IPS DF 6.9 (cell line): ENCODE data around the gene THSD7B.
"Not testable (repeated sequence)": the region's sequence is repeated elsewhere in the genome, so short reads cannot be mapped to it uniquely, and the experiment has no call there.

Experiments
- DNase-seq: peaks from one replicate; pipeline ENCODE4 v3.0.0-alpha.2; 2013; ENCODE audit warnings: low read depth, low spot score
- H3K27ac ChIP-seq: one replicate; pipeline ENCODE4 v1.5.1; 2013; ENCODE audit warnings: low read length, control low read depth
- H3K27me3 ChIP-seq: 2 replicates; pipeline ENCODE4 v1.6.1; 2013; ENCODE audit warnings: mild to moderate bottlenecking, low read length; ENCODE audit not compliant: control insufficient read depth, insufficient read depth
- H3K36me3 ChIP-seq: 2 replicates; pipeline ENCODE4 v1.6.1; 2013; ENCODE audit warnings: low read length; ENCODE audit not compliant: control insufficient read depth, insufficient read depth
- H3K4me1 ChIP-seq: 2 replicates; pipeline ENCODE4 v1.6.1; 2013; ENCODE audit warnings: low read length; ENCODE audit not compliant: control insufficient read depth, insufficient read depth
- H3K4me3 ChIP-seq: 2 replicates; pipeline ENCODE4 v1.5.1; 2013; ENCODE audit warnings: mild to moderate bottlenecking, low read length
- H3K9me3 ChIP-seq: 2 replicates; pipeline ENCODE4 v1.6.1; 2013; ENCODE audit warnings: low read length, inconsistent platforms; ENCODE audit not compliant: control insufficient read depth, insufficient read depth
- WGBS: extraction: QIAGEN DNeasy Blood & Tissue Kit; methylation state at CpG from one replicate; pipeline ENCODE4 v1.1.7; 2013; ENCODE audit warnings: mixed read lengths, missing lambda C conversion rate; ENCODE audit not compliant: insufficient read length, insufficient coverage; 5-methylcytosine and 5-hydroxymethylcytosine counted together

Gene THSD7B

DNA sequence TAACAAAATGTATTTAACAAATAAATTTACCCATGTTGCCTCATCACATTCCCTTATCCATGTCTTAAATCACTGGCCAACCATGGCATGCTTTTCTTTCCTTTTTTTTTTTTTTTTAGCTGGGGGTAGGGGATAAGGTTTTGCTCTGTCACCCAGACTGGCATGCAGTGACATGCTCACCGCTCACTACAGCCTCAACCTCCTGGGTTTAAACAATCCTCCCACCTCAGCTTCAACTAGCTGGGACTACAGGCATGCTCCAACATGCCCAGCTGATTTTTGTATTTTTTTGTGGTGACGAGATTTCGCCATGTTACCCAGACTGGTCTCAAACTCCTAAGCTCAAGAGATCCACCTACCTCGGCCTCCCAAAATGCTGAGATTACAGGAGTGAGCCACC lies 266.4 kb downstream of the THSD7B start:
- WGBS, result no CpG with 5 or more reads among the region's 4 CpGs
- Histone ChIP-seq H3K4me1 (no peaks in the 10 kb centered on the region), H3K36me3 (no peaks in the 10 kb centered on the region), H3K27me3 (no peaks in the 10 kb centered on the region), H3K4me3 (no peak overlapping the region), H3K27ac (no peak overlapping the region), H3K9me3 (no peaks in the 10 kb centered on the region)
- DNase-seq, result no peak

DNA sequence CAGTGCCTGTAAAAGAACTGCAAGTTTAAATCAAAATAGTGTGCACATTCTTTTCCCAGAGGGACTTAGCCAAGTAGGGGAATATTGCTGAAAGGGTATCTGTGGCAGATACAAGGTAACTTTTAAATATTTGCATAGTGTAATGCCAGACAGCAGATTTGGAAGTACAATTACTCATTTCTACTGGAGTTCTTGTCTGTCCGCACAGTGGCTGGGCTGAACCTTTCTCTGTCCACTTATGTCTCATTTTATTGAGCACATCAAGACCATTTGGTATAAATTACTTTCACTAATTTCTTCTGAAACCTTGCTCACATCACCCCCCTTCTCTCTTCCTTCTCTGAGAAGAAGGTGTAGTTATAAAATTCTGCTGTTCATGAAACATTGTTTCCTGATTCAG lies 271.3 kb downstream of the THSD7B start:
- Histone ChIP-seq H3K27ac (no peak overlapping the region), H3K4me1 (no peaks in the 10 kb centered on the region), H3K36me3 (no peaks in the 10 kb centered on the region), H3K9me3 (no peaks in the 10 kb centered on the region), H3K27me3 (no peaks in the 10 kb centered on the region), H3K4me3 (no peak overlapping the region)
- no CpG with 5 or more reads among the region's 1 CpG for WGBS
- DNase-seq, result no peak

DNA sequence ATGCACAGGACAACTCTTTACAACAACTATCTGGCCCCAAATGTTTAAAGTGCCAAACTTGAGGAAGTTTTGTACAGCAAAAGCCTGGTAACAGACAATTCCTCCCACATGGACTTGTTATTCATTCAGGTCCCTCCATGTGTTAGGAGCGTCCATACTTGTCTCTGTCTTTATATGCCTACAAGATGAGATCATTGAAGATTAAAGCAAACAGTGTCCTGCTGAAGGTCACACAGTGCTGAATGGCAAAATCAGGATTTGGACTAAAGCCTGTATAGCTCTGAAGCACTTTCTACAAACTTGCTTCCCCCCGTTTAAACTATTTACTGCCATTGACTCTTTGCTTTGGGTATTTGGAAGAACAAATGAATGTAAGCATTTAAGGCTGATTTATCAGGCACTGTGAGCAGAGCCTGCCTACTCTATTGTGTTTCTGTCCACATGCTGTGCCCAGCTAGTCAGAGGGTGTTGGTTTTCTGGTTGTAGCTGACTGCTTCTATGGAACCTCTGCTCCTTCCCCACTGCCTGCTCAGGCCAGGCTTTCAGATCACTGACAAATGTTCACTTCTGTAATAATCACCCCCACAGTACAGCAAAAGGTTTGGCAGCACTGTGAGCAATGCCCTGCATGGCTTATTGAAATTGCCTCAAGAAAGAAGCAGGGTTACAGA lies 274.3 kb downstream of the THSD7B start:
- no peaks in the 10 kb centered on the region for H3K9me3 ChIP-seq
- no peaks in the 10 kb centered on the region for H3K4me1 ChIP-seq
- no peak for DNase-seq
- no peaks in the 10 kb centered on the region for H3K36me3 ChIP-seq
- no peak overlapping the region for H3K27ac ChIP-seq
- no peak overlapping the region for H3K4me3 ChIP-seq
- WGBS, result no CpG with 5 or more reads among the region's 2 CpGs
- no peaks in the 10 kb centered on the region for H3K27me3 ChIP-seq

DNA sequence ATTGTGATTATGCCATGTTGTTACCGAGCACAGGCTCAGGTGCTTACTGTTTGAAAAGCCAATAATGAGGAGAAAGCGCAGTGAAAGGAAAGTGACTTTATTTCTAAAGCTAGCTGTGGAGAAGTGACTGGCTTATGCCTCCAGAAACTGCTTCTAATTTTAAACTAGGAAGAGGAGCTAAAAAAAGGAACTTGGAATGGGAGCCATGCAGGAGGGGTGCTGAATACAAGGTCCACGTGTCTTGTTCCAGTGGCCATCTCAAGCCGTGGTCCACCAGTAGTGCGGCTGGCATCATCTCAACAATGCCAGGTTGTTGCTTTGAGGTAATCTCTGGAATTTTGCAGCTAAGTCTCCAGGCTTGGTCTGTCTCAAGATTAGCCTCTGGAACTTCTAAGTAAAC lies 282.0 kb downstream of the THSD7B start:
- no peaks in the 10 kb centered on the region for H3K27me3 ChIP-seq
- no peaks in the 10 kb centered on the region for H3K9me3 ChIP-seq
- no peak overlapping the region for H3K27ac ChIP-seq
- H3K4me3 ChIP-seq, result no peak overlapping the region
- WGBS, result no CpG with 5 or more reads among the region's 5 CpGs
- no peak for DNase-seq
- no peaks in the 10 kb centered on the region for H3K4me1 ChIP-seq
- no peaks in the 10 kb centered on the region for H3K36me3 ChIP-seq

DNA sequence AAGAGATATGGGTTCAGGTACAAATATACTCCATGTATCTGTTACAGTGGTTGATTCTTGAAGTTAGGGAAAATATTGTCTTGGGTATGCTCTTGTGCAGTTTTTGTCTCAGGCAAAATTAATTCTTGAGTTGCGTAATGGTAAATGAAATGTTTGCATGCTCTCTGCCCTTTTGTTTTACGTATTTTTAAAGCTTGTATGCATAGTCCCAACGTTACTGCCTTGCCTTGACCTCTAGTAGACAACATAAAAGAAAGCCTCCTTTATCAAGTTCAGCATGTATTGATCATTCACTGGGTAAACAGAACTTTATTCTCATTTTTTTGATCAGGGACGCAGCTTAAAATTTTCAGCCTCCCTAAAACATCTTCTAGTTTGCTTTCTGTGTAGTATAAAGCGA lies 283.1 kb downstream of the THSD7B start:
- no peaks in the 10 kb centered on the region for H3K27me3 ChIP-seq
- WGBS, result no CpG with 5 or more reads among the region's 5 CpGs
- no peaks in the 10 kb centered on the region for H3K9me3 ChIP-seq
- no peaks in the 10 kb centered on the region for H3K36me3 ChIP-seq
- no peak for DNase-seq
- no peak overlapping the region for H3K27ac ChIP-seq
- H3K4me1 ChIP-seq, result no peaks in the 10 kb centered on the region
- no peak overlapping the region for H3K4me3 ChIP-seq

DNA sequence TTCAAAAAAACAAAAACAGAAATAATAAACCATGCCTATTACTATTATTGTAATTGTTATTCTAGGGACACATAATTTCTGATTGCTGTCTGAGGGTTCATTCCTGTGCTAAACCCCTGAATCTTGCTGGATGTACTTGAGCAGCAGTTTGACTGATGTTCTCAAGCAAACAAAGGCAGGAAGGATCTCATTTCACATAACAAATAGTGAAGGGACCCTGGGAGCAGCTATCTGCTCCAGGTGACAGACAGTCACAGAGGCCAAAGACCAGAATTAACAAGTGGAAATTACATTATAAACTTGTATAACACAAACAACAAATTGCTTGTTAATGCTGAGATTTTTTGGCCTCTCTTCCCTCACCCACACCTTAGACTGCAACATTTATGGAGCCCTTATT lies 284.2 kb downstream of the THSD7B start:
- Histone ChIP-seq H3K4me1 (no peaks in the 10 kb centered on the region), H3K4me3 (no peak overlapping the region)
- DNase-seq, result no peak

DNA sequence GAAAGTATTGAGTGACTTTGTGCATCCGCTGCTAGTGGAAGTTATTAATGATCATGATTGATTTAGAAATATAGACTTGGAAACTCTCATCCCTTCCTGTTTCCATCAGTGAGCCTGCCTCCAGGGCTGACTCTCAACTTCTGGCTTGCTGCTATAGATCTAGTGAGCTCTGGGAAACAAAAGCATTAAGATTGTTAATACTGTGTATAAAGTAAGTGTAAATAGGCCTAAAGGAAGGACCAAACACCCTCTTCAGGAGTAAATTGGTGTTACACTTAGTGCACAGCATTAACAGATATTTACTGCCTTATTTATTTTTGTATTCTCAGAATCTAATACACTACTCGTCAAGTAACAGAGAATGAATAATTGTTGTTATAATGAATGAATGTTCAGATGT lies 285.6 kb downstream of the THSD7B start:
- Histone ChIP-seq H3K9me3 (no peaks in the 10 kb centered on the region), H3K36me3 (no peaks in the 10 kb centered on the region), H3K27ac (no peak overlapping the region), H3K4me3 (no peak overlapping the region), H3K4me1 (no peaks in the 10 kb centered on the region), H3K27me3 (no peaks in the 10 kb centered on the region)
- WGBS, result no CpG with 5 or more reads among the region's 2 CpGs
- no peak for DNase-seq

More for the DNA sequence above, 284.2 kb downstream of the THSD7B start:
- Histone ChIP-seq H3K27ac (no peak overlapping the region), H3K27me3 (no peaks in the 10 kb centered on the region), H3K36me3 (no peaks in the 10 kb centered on the region), H3K9me3 (no peaks in the 10 kb centered on the region)

DNA sequence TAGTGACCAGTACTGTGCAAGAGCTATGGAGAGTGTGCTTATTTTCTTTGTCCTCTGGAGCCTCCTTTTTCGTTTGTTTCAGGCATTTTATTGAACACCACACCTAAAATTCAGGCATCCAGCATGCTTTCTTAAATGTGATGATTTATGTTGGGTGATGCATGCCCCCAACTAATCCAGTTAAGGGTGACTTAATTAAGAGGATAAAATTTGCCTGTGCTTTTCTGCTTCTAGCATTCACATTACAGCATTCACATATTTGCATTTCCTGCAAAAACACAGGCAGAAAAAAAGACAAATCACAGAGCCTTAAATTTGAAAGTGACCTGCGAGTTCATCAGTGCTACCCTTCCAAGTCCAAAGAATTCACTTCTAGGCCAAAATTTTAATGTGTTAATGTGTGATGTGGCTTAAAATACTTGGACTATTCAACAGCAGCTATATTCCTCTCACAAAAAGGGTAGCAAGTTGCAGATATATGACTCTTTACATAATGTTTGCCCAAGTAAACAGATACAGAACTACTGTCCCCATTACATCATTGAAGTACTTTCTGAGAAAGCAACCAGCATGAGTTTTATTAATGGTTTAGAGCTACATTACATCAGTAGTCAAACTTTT lies 286.5 kb downstream of the THSD7B start:
- no peak for DNase-seq
- H3K27me3 ChIP-seq, result no peaks in the 10 kb centered on the region
- H3K4me1 ChIP-seq, result no peaks in the 10 kb centered on the region
- WGBS, result no CpG with 5 or more reads among the region's 2 CpGs
- no peaks in the 10 kb centered on the region for H3K36me3 ChIP-seq
- no peak overlapping the region for H3K4me3 ChIP-seq
- H3K27ac ChIP-seq, result no peak overlapping the region
- H3K9me3 ChIP-seq, result no peaks in the 10 kb centered on the region

DNA sequence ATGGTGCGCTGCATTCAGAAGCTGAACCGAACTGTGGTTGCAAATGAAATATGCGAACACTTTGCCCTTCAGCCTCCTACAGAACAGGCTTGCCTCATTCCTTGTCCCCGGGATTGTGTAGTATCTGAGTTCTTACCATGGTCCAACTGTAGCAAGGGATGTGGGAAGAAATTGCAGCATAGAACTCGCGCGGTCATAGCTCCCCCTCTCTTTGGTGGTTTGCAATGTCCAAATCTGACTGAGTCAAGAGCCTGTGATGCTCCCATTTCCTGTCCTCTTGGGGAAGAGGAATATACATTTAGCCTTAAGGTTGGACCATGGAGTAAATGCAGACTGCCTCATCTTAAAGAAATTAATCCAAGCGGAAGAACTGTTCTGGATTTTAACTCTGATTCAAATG lies 291.4 kb downstream of the THSD7B start:
- no CpG with 5 or more reads among the region's 8 CpGs for WGBS
- H3K27ac ChIP-seq, result no peak overlapping the region
- no peaks in the 10 kb centered on the region for H3K4me1 ChIP-seq
- no peaks in the 10 kb centered on the region for H3K9me3 ChIP-seq
- no peaks in the 10 kb centered on the region for H3K36me3 ChIP-seq
- no peak overlapping the region for H3K4me3 ChIP-seq
- DNase-seq, result no peak
- no peaks in the 10 kb centered on the region for H3K27me3 ChIP-seq

DNA sequence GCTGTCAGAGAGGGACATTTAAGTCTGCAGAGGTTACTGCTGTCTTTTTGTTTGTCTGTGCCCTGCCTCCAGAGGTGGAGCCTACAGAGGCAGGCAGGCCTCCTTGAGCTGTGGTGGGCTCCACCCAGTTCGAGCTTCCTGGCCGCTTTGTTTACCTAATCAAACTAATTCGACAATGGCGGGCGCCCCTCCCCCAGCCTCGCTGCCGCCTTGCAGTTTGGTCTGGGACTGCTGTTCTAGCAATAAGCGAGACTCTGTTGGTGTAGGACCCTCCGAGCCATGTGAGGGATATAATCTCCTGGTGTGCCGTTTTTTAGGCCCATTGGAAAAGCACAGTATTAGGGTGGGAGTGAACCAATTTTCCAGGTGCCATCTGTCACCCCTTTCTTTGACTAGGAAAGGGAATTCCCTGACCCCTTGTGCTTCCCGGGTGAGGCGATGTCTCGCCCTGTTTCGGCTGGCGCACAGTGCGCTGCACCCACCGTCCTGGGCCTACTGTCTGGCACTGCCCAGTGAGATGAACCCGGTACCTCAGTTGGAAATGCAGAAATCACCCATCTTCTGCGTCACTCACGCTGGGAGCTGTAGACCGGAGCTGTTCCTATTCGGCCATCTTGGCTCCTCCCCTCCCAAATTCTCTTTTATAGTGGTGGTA lies 310.9 kb downstream of the THSD7B start:
- H3K36me3 ChIP-seq, DNase-seq, H3K9me3 ChIP-seq, H3K27ac ChIP-seq, H3K4me1 ChIP-seq, H3K4me3 ChIP-seq, H3K27me3 ChIP-seq: not testable (repeated sequence)
- WGBS, result no CpG with 5 or more reads among the region's 22 CpGs

DNA sequence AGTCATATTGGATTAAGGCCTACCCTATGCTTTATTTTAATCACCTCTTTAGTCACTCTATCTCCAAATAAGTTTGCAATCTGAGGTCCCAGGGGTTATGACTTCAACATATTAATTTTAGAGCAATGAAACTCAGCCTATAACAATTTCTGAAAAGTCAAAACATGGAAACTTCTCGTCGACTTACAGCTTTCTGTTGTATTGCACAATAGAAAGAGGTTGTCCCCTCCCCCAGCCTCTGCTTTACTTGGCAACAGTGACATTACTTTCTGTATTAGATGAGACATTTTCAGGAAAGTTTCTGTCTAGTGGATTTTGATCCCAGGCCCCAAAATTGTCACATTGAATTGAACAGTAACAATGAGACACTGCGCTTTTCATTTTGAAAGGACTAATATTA lies 326.4 kb downstream of the THSD7B start:
- Histone ChIP-seq H3K36me3 (no peaks in the 10 kb centered on the region), H3K9me3 (no peaks in the 10 kb centered on the region), H3K4me1 (no peaks in the 10 kb centered on the region), H3K27ac (no peak overlapping the region), H3K27me3 (no peaks in the 10 kb centered on the region), H3K4me3 (no peak overlapping the region)
- WGBS, result no CpG with 5 or more reads among the region's 3 CpGs
- no peak for DNase-seq
